HUDEP-2 (cell line): ENCODE results near the gene UCKL1.
"Not testable (repeated sequence)": the region's sequence is repeated elsewhere in the genome, so short reads cannot be mapped to it uniquely, and the experiment has no call there.

ENCODE experiments used
- DNase-seq, 76 experiments: peaks; one replicate each; lab custom pipeline; 2025; ENCODE audit not compliant: unreplicated experiment in 76 of 76; lab: John Stamatoyannopoulos, UW

The UCKL1 gene

DNA sequence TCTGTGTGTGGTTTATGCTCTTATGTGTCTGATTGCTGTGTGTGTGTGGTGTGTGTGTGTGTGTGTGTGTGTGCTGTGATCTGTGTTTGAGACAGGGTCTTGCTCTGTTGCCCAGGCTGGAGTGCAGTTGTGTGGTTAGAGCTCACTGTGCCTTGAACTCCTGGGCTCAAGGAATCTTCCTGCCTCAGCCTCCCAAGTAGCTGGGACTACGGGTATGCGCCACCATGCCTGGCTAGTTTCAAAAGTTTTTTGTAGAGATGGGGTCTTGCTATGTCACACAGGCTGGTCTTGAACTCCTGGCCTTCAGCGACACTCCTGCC, 16.9 kb upstream of the UCKL1 start:
- DNase-seq: no peak

- DNase-seq: no peak
These were observed 16.3 kb upstream of the UCKL1 start for GRCh38 chr20:63972312-63973159.

DNA sequence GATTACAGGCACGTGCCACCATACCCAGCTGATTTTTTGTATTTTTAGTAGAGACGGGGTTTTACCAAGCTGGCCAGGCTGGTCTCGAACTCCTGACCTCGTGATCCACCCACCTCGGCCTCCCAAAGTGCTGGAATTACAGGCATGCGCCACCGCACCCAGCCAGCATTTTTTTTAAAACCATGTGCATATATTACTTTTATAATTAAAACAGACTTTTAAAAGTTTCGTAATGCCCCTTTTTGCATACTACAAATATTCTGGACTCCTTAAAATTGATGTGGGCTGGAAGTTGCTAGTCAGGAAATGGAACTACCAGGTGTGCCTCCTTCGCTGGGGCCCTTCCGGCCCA, 15.7 kb upstream of the UCKL1 start:
- DNase-seq: not testable (repeated sequence)

GRCh38 chr20:63970714-63971431, 14.7 kb upstream of the UCKL1 start:
- no peak for DNase-seq

DNA sequence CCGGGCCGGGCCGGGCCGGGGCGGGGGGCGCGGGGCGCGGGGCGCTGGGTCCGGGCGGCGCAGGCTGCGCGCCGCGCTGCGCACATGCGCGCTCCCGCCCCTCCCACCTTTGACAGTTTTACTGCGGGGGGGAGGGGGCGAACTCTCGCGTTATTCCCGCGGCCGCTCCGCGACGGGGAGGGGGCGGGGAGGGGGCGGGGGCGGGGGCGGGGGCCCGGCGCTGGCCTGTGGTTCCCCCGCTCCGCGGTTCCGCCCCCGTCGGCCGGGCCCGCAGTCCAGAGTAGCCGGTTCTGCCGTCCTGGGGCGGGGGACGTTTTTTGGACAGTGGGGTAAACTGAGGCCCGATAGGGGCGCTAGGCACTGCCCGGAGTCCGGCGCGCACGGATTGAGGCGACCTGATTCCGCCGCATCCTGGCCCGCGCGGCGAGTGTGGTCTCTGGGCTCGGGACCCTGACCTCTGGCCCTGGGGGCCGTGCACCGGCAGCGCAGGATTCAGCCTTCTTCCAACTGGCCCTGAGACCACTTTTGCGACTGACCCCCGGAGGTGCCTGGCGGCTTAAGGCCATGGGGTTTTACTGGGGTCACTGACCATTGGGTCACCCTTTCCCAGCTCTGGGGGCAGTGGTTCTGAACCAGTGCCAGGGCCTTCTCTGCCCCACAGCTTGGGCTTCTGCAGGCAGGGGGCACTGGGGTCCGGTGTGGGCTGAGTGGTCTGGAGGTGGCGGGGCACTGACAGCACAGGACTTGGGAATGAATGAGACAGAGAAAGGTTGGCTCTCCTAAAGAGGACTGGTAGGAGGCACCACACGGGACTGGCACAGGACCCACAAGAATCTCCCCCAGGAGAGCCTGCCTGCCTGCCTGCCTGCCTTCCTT, 13.9 kb upstream of the UCKL1 start, which contains the start of gene ZNF512B:
Gene ZNF512B (minus strand): TSS at position 93 of the 876 bp plus-strand sequence. CDS start 1,980 bp downstream, outside the sequence.
- peak in 35 of 76 experiments; percentile 8 to 70 (median 33) for DNase-seq

DNA sequence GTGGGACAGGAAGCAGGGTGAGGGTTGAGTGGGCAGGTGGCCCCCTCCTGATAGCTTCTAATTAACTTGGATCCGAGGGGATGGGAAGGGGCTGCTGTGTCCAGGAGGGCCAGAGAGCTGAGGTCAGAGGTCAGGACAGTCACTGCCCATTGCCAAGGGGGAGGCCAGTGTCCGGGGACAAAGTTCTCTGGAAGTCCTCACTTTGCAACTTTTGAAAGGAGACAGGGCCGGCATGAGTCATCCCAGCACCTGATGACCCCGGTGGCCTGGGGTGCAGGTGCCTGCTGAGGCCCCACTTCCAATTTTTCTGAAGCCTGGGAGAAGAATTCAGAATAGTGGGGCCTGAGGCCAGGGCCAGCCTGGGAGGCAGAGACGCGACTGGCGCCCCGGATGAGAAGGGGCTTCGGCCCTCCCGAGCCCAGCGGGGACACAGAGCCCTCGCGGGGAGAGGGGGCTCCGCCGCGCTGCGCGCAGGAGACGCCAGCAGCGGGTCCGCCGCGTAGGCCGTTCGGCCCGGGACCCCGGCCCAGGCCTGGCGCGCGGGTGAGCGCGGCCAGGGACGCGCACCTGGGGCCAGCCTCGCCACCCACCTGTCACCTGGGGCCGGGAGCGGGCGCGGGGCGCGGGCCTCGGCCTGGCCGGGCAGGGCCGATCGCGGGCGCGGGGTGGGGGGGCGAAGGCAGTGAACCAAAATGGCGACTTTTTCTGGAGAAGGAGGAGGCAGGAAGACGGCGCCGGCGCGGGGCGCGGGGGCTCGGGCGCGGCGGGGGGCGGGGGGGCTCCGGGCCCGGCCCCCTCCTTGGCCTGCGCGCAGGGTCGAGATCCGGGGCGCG, 12.9 kb upstream of the UCKL1 start:
- DNase-seq: no peak

- DNase-seq: no peak
These were observed 12.1 kb upstream of the UCKL1 start for GRCh38 chr20:63968136-63968927.

GRCh38 chr20:63967330-63968135, 11.3 kb upstream of the UCKL1 start:
- DNase-seq: no peak

DNA sequence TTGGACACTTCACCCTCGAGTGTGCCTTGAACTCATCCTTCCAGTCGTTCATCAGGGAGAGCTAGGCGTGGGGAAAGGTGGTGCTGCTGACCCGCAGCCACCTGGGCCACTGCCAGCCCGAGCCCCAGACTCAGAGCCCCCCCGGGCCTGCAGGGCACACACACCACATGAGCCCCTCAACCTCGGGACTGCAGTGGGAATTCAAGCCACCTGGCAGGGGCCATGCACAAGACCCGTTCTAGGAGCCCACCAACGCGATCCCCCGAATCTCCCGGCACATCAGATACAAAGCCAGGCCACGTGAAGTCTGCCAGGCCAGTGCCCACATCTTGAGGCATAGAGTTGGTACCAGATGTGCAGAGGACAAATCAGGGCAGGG, 10.7 kb upstream of the UCKL1 start:
- DNase-seq: no peak

DNA sequence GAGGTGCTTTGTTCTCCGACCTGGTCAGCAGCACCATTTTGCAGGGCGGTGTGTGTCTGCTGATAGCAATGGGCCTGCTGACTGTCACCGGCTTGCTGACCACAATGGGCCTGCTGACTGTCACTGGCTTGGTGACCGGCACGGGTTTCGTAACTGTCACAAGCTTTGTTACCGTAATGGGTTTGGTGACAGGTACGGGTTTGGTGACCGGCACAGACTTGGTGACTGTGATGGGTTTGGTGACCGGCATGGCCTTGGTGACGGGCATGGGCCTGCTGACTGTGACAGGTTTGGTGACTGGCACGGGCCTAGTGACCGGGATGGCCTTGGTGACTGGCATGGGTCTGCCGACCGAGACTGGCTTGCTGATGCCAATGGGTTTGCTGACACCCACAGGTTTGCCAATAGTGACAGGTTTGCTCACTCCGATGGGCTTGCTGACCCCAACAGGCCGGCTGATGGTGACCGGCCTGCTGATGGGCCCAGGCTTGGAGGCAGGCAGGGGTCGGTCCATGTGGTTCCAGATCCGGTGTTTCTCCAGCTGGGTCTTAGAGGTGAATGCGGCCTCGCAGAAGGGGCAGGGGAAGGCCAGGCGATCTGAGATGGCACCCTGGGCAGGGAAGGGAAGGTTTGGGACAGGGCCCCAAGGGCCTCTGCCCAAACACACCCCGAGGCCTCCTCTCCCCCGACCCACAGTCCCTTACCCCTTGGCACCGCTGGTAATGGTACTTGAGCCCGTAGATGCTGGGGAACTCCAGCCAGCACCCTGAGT, 10.1 kb upstream of the UCKL1 start:
- no peak for DNase-seq

DNA sequence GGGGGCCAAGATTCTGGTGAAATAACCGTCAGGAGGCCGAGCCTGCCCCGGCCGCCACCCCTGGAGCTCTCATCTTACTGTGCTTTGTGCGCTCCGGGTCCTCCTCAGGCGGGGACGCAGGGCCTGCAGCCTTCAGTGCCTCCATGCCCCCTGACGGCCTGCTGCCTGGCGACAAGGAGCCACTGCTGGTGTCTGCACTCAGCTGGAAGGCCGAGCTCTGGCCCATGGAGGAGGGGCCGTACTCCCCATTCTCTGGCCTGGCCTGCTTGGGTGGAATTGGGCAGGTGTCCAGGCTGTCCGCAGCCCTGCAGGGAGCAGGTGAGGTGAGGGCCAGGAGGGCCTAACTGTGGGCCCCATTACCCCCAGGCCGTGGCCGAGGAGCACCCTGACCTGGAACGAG, 8.2 kb upstream of the UCKL1 start:
- no peak for DNase-seq

- no peak for DNase-seq
These were observed 7.6 kb upstream of the UCKL1 start for GRCh38 chr20:63963784-63964301.

DNA sequence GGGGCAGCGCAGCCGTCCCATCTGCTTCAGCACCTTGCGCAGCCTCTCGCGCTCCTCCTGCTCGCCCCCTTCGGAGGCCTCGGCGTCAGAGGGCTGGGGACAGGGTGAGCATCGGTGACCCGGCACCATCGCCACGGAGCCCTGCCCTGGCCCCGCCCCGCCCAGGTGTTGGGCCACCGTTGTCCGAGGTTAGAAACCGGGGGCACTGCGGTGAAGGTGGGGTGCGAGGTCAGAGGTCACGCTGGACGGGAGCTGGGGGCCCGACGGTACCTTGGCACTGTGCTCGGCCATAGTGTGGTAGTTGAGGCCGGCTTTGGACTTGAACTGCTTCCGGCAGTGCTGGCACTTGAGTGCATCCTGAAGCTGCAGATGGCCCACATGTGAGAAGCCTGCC, 7.1 kb upstream of the UCKL1 start:
- no peak for DNase-seq

DNA sequence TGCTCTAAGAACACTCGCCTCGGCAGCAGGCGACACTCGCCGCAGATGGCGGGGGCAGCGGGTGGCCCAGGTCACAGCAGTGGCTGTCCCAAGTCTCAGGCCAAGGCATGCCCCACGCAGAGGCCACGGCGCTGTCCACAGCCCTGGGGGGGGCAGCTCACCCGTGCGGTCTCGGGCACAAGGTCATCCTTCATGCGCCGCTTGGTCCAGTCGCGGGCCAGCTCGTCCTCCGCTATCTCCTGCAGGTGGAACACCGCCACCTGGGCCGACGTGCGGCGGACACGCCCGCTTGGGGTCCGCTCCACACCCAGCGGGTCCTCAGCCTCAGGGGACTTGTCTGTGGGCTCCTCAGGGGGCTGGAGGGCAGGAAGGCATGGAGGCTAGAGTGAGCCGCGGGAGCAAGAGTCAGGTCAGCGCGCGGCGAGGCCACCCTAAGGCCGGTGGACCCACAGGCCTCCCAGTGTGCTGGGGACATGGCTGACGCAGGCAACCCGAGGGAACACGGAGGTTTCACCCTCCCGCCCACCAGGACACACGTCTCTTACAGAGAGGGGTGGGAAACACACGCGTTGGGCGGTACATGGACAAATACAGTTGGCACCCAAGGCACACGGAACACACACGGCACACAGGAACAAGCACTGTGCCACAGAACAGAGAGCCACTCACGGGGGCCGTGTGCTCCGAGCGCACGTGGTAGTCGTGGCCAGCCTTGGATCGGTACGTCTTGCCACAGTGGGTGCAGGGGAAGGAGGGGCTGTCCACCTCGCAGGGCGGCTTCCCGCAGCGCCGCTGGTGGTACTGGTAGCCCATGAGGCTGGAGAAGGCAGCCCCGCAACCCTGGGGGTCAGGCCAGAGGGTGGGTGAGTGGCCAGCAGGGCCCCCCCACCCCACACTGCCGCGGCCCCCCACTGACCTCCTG, 6.5 kb upstream of the UCKL1 start:
- no peak for DNase-seq

DNA sequence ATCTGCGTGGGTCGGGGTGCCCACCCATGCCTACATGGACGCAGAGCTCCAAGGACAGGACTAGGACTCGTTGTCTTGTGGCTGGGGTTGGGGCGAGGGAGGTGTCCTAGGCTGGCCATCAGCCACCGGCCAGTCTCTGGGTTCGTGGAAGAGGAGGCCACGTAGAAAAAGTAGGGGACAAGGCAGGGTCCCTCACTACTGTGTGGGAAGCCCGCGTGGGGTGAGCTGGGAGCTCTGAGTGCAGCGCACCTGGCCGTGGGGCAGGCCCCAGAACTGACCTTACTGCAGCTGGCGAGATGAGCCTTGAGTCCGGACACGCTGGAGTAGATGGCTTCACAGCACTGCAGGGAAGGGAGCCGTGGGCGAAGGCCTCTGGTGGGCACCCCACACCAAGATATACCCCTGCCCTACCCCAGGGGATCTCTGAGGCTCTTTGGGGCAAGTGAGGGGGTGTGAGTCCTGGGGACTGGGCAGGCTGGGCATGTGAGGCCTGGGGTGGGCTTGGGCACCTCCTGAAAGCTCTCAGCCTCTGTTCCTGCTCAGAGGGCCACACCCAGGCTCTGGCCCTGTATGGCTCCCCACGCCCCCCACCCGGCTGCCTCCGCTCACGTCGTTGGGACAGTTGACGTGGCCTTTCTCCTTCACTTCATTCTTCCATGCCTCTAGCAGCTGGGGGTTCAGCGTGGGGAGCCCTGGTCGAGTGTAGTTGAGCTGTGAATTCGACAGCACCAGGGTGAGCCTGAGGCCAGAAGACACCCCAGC, 5.6 kb upstream of the UCKL1 start:
- no peak for DNase-seq
